Spleen (tissue), 7 donors: ENCODE results near the gene METTL13.

Source experiments
- CTCF ChIP-seq, 11 experiments: fragments of 200-600 bp in 7 of 11; fragments of 450-650 bp in 4 of 11; sonication (generic) in 4 of 11; IDR thresholded peaks in 8 of 11; conservative IDR thresholded peaks in 3 of 11; 1 replicate in 7 of 11; 2 replicates in 4 of 11; pipeline versions ENCODE4 v1.4.0 to v1.8.0; 2016 to 2021; ENCODE audit warnings: antibody characterized with exemption in 11 of 11, inconsistent platforms in 4 of 11, mild to moderate bottlenecking in 1 of 11
- POLR2A ChIP-seq, 3 donors: fragments of 450-650 bp; IDR thresholded peaks; one replicate each; pipeline ENCODE4 v1.5.1; 2017; ENCODE audit warnings: antibody characterized with exemption in 3 of 3, mild to moderate bottlenecking in 1 of 3
- donor health status: DM: no; HTN: no; CAD: no; lungs with moderate emphysema.
- donor health status: DM: no; HTN: no; CAD: no.
- donor health status: DM: no; HTN: no; CAD: no.

DNA sequence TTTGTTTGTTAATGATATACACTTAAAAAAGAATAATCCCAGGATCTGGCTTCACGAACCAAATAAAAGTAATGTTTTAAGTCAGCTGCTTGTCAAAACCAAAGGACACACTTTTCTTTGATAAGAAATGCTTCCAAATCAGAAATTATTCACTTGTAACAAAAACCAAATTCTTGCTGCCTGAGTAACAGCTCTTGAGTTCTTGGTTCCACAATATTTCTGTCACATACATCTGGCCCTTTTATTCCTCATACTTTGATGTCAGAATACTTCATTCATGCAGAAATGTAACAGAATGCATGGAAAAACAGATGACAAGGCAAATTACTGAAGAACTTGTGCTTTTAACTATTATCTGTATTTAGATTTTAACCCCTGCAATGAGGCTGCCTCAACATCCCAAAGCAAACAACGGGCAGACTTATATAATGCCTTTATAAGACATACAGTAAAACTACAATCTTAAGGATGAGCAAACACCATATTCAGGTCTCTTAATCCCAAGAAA lies 41.0 kb upstream of the METTL13 start:
- TF ChIP-seq CTCF (IDR thresholded peaks at IDR 0.05 in 8 of 11, conservative IDR thresholded peaks at IDR 0.05 in 3 of 11) (no peak), POLR2A (IDR thresholded peaks at IDR 0.05) (no peak)
